Karpas-422 (cell line): ENCODE results near the gene PGLYRP4. TPM values are rescaled to one million over a fixed set of nuclear protein-coding genes. Genes with fewer than 3 reads are reported as not detected.

Source experiments
- DNase-seq: peaks from one replicate; pipeline ENCODE4 v3.0.0-alpha.2; 2015
- H2AFZ ChIP-seq: fragments of 200-600 bp; sonication (generic); 2 replicates; pipeline ENCODE4 v1.6.1; 2014; ENCODE audit warnings: antibody characterized with exemption, low read length, mixed read lengths
- H3K27ac ChIP-seq: fragments of 200-600 bp; sonication (generic); 2 replicates; pipeline ENCODE4 v1.5.1; 2014; ENCODE audit warnings: mild to moderate bottlenecking, low read length, moderate library complexity
- H3K27me3 ChIP-seq: fragments of 200-600 bp; sonication (generic); 2 replicates; pipeline ENCODE4 v1.6.1; 2014; ENCODE audit warnings: low read length, mixed read lengths
- H3K36me3 ChIP-seq: fragments of 200-600 bp; sonication (generic); 2 replicates; pipeline ENCODE4 v1.6.1; 2014; ENCODE audit warnings: low read length, mixed read lengths; ENCODE audit not compliant: insufficient read depth
- H3K4me1 ChIP-seq: fragments of 200-600 bp; sonication (generic); 2 replicates; pipeline ENCODE4 v1.6.1; 2014; ENCODE audit warnings: mild to moderate bottlenecking, low read length, mixed read lengths
- H3K4me2 ChIP-seq: fragments of 200-600 bp; sonication (generic); 2 replicates; pipeline ENCODE4 v1.6.1; 2014; ENCODE audit warnings: low read length, low read depth, mild to moderate bottlenecking; ENCODE audit not compliant: poor library complexity, severe bottlenecking
- H3K4me3 ChIP-seq: fragments of 200-600 bp; sonication (generic); 2 replicates; pipeline ENCODE4 v1.5.1; 2014; ENCODE audit warnings: mild to moderate bottlenecking, antibody characterized with exemption, low read length, mixed read lengths
- H3K79me2 ChIP-seq: fragments of 200-600 bp; sonication (generic); 2 replicates; pipeline ENCODE4 v1.6.1; 2014; ENCODE audit warnings: mild to moderate bottlenecking, low read length, mixed read lengths
- H3K9ac ChIP-seq: fragments of 200-600 bp; sonication (generic); 2 replicates; pipeline ENCODE4 v1.6.0; 2014; ENCODE audit warnings: low read length
- H3K9me2 ChIP-seq: fragments of 200-600 bp; sonication (generic), shearing (Covaris generic); replicated peaks from 2 replicates; pipeline ENCODE4 v1.6.0; 2014; ENCODE audit warnings: mild to moderate bottlenecking, low read length, moderate library complexity; ENCODE audit not compliant: insufficient read depth
- H3K9me3 ChIP-seq: fragments of 300-700, 200-600 bp; sonication (generic); 2 replicates; pipeline ENCODE4 v1.6.1; 2014; ENCODE audit warnings: low read length, mixed read lengths
- H4K20me1 ChIP-seq: fragments of 200-600 bp; sonication (generic); 2 replicates; pipeline ENCODE4 v1.6.1; 2014; ENCODE audit warnings: mild to moderate bottlenecking, antibody characterized with exemption, low read length, low read depth; ENCODE audit not compliant: insufficient read depth
- total RNA-seq: library from RNA; depleted of rRNA; stranded (reverse); fragments of >200 nt; shearing (Covaris generic); gene quantifications from 2 replicates; pipeline ENCODE4 v1.2.3, GENCODE V29; 2014; ENCODE audit warnings: low replicate concordance

The PGLYRP4 gene
- total RNA-seq, 1 experiment from 2014 or later = not detected

- Histone ChIP-seq H3K4me2 (no peak overlapping the region), H2AFZ (no peak overlapping the region), H3K4me1 (no peaks in the 10 kb centered on the region), H3K36me3 (no peaks in the 10 kb centered on the region), H3K27me3 (no peaks in the 10 kb centered on the region), H3K9me2 (no peaks in the 10 kb centered on the region), H3K27ac (no peak overlapping the region), H4K20me1 (no peaks in the 10 kb centered on the region), H3K9me3 (no peaks in the 10 kb centered on the region), H3K4me3 (no peak overlapping the region), H3K9ac (no peak overlapping the region), H3K79me2 (no peaks in the 10 kb centered on the region)
- no peak for DNase-seq
Observed at GRCh38 chr1:153370146-153370545, 21.5 kb upstream of the PGLYRP4 start.

GRCh38 chr1:153368495-153368894 lies 19.9 kb upstream of the PGLYRP4 start:
- Histone ChIP-seq H3K4me2 (no peak overlapping the region), H3K79me2 (no peaks in the 10 kb centered on the region), H3K9me2 (no peaks in the 10 kb centered on the region), H3K27ac (no peak overlapping the region), H2AFZ (no peak overlapping the region), H4K20me1 (no peaks in the 10 kb centered on the region), H3K9me3 (no peaks in the 10 kb centered on the region), H3K36me3 (no peaks in the 10 kb centered on the region), H3K9ac (no peak overlapping the region), H3K4me3 (no peak overlapping the region), H3K4me1 (no peaks in the 10 kb centered on the region), H3K27me3 (no peaks in the 10 kb centered on the region)
- DNase-seq = no peak

GRCh38 chr1:153367090-153367489 lies 18.4 kb upstream of the PGLYRP4 start:
- no peak overlapping the region for H3K4me2 ChIP-seq
- H3K36me3 ChIP-seq = no peaks in the 10 kb centered on the region
- no peaks in the 10 kb centered on the region for H3K4me1 ChIP-seq
- no peak overlapping the region for H2AFZ ChIP-seq
- no peaks in the 10 kb centered on the region for H3K9me3 ChIP-seq
- H3K9ac ChIP-seq = no peak overlapping the region
- no peaks in the 10 kb centered on the region for H3K9me2 ChIP-seq
- no peaks in the 10 kb centered on the region for H3K27me3 ChIP-seq
- H4K20me1 ChIP-seq = no peaks in the 10 kb centered on the region
- H3K79me2 ChIP-seq = no peaks in the 10 kb centered on the region
- no peak overlapping the region for H3K4me3 ChIP-seq
- DNase-seq = no peak
- H3K27ac ChIP-seq = no peak overlapping the region

GRCh38 chr1:153366261-153366660 lies 17.6 kb upstream of the PGLYRP4 start:
- Histone ChIP-seq H4K20me1 (no peaks in the 10 kb centered on the region), H3K27me3 (no peaks in the 10 kb centered on the region), H3K9me3 (no peaks in the 10 kb centered on the region), H3K9me2 (no peaks in the 10 kb centered on the region), H2AFZ (no peak overlapping the region), H3K4me3 (no peak overlapping the region), H3K9ac (no peak overlapping the region), H3K4me2 (no peak overlapping the region), H3K4me1 (no peaks in the 10 kb centered on the region), H3K27ac (no peak overlapping the region), H3K79me2 (no peaks in the 10 kb centered on the region), H3K36me3 (no peaks in the 10 kb centered on the region)
- no peak for DNase-seq

GRCh38 chr1:153365696-153366095 lies 17.1 kb upstream of the PGLYRP4 start:
- Histone ChIP-seq H3K4me1 (no peaks in the 10 kb centered on the region), H3K9ac (no peak overlapping the region), H3K9me2 (no peaks in the 10 kb centered on the region), H4K20me1 (no peaks in the 10 kb centered on the region), H3K9me3 (no peaks in the 10 kb centered on the region), H2AFZ (no peak overlapping the region), H3K79me2 (no peaks in the 10 kb centered on the region), H3K4me3 (no peak overlapping the region), H3K36me3 (no peaks in the 10 kb centered on the region), H3K4me2 (no peak overlapping the region), H3K27me3 (no peaks in the 10 kb centered on the region), H3K27ac (no peak overlapping the region)
- DNase-seq = no peak

- H3K36me3 ChIP-seq = no peaks in the 10 kb centered on the region
- H3K9me3 ChIP-seq = no peaks in the 10 kb centered on the region
- no peaks in the 10 kb centered on the region for H3K79me2 ChIP-seq
- H3K27ac ChIP-seq = no peak overlapping the region
- H3K9me2 ChIP-seq = no peaks in the 10 kb centered on the region
- H4K20me1 ChIP-seq = no peaks in the 10 kb centered on the region
- no peak overlapping the region for H3K9ac ChIP-seq
- no peaks in the 10 kb centered on the region for H3K4me1 ChIP-seq
- H3K4me3 ChIP-seq = no peak overlapping the region
- H3K27me3 ChIP-seq = no peaks in the 10 kb centered on the region
- H3K4me2 ChIP-seq = no peak overlapping the region
- H2AFZ ChIP-seq = no peak overlapping the region
- DNase-seq = no peak
Observed at GRCh38 chr1:153364766-153365666, 16.4 kb upstream of the PGLYRP4 start.

GRCh38 chr1:153364156-153364555 lies 15.5 kb upstream of the PGLYRP4 start:
- no peak overlapping the region for H3K4me2 ChIP-seq
- no peaks in the 10 kb centered on the region for H3K27me3 ChIP-seq
- H3K9ac ChIP-seq = no peak overlapping the region
- no peaks in the 10 kb centered on the region for H4K20me1 ChIP-seq
- no peaks in the 10 kb centered on the region for H3K9me3 ChIP-seq
- H3K9me2 ChIP-seq = no peaks in the 10 kb centered on the region
- no peak overlapping the region for H2AFZ ChIP-seq
- H3K27ac ChIP-seq = no peak overlapping the region
- DNase-seq = no peak
- H3K4me1 ChIP-seq = no peaks in the 10 kb centered on the region
- H3K4me3 ChIP-seq = no peak overlapping the region
- H3K79me2 ChIP-seq = no peaks in the 10 kb centered on the region
- H3K36me3 ChIP-seq = no peaks in the 10 kb centered on the region

- H3K9ac ChIP-seq = no peak overlapping the region
- H3K9me2 ChIP-seq = no peaks in the 10 kb centered on the region
- H3K79me2 ChIP-seq = no peaks in the 10 kb centered on the region
- H3K4me2 ChIP-seq = no peak overlapping the region
- H3K9me3 ChIP-seq = no peaks in the 10 kb centered on the region
- H3K4me3 ChIP-seq = no peak overlapping the region
- no peak for DNase-seq
- H3K27me3 ChIP-seq = no peaks in the 10 kb centered on the region
- no peaks in the 10 kb centered on the region for H4K20me1 ChIP-seq
- no peaks in the 10 kb centered on the region for H3K36me3 ChIP-seq
- no peak overlapping the region for H3K27ac ChIP-seq
- no peaks in the 10 kb centered on the region for H3K4me1 ChIP-seq
- H2AFZ ChIP-seq = no peak overlapping the region
Observed at GRCh38 chr1:153363641-153364040, 15.0 kb upstream of the PGLYRP4 start.
